ENCODE data around the gene FAM234B. TPM values are rescaled to one million over a fixed set of nuclear protein-coding genes. Genes with fewer than 3 reads are reported as not detected.

FAM234B gene
- total RNA-seq, 1 experiment from 2014 or later = 20.8 TPM

GRCh38 chr12:13120413-13120812 is 76.2 kb downstream of the FAM234B start:
- H3K23ac ChIP-seq (ENCODE audit: insufficient read length, low read depth, low read length) = no peak overlapping the region
- H3K4ac ChIP-seq (ENCODE audit: low read depth, low read length) = no peak overlapping the region
- no peak for DNase-seq
- H3K27me3 ChIP-seq (ENCODE audit: insufficient read depth, low read length) = no peaks in the 10 kb centered on the region
- peaks cover 8% of the 10 kb centered on the region for H3K4me1 ChIP-seq (ENCODE audit: insufficient read depth, low read length)
- H3K9me3 Mint-ChIP-seq = no peaks in the 10 kb centered on the region
- no peak overlapping the region for H2BK120ac ChIP-seq (ENCODE audit: low read depth, low read length, poor library complexity, severe bottlenecking)
- H3K18ac ChIP-seq (ENCODE audit: insufficient read length, low read depth, low read length) = no peak overlapping the region
- no peak overlapping the region for H2BK20ac ChIP-seq (ENCODE audit: low read depth, low read length, poor library complexity, severe bottlenecking)
- H4K8ac ChIP-seq (replicated peaks; ENCODE audit: insufficient read length, low read depth, low read length) = no peak overlapping the region
- H3K79me1 ChIP-seq (ENCODE audit: insufficient read depth, low read depth, low read length, poor library complexity, severe bottlenecking) = no peaks in the 10 kb centered on the region
- no CpG with 5 or more reads among the region's 3 CpGs for WGBS (ENCODE audit: extremely low coverage, insufficient read length, low lambda C conversion rate)
- H4K5ac ChIP-seq (ENCODE audit: insufficient read length, low read depth, low read length) = no peak overlapping the region
- no peak overlapping the region for H2BK15ac ChIP-seq (ENCODE audit: low read depth, low read length)
- H3K27ac Mint-ChIP-seq = no peak overlapping the region
- no peaks in the 10 kb centered on the region for H3K23me2 ChIP-seq (ENCODE audit: insufficient read length, low read depth, low read length, poor library complexity, severe bottlenecking)
- H3K27ac ChIP-seq (ENCODE audit: insufficient read length, low read depth, low read length) = no peak overlapping the region
- no peak overlapping the region for H3K14ac ChIP-seq (ENCODE audit: insufficient read depth, low read length)
- no peak overlapping the region for H4K91ac ChIP-seq (ENCODE audit: insufficient read length, low read depth, low read length)
- TF ChIP-seq CTCF (conservative IDR thresholded peaks at IDR 0.05) = no peak
- H4K20me1 ChIP-seq (ENCODE audit: control insufficient read depth, insufficient read depth, insufficient read length) = no peaks in the 10 kb centered on the region
- no peak overlapping the region for H3K9ac ChIP-seq (ENCODE audit: extremely low read depth, insufficient read length, low read length)
- no peaks in the 10 kb centered on the region for H3K79me2 ChIP-seq (ENCODE audit: insufficient read depth, low read length)
- H2AK5ac ChIP-seq (ENCODE audit: insufficient read length, low read length) = no peak overlapping the region
- H3K36me3 Mint-ChIP-seq (ENCODE audit: insufficient read depth in 1 of 3, low read depth in 3 of 3) = no peaks in the 10 kb centered on the region; a peak in 1 of 7 replicates
- no peak overlapping the region for H2BK12ac ChIP-seq (ENCODE audit: insufficient read length, low read depth, low read length)
- no peak overlapping the region for H3K4me3 Mint-ChIP-seq
- no peak overlapping the region for H2BK5ac ChIP-seq (ENCODE audit: insufficient read length, low read length)
- H3K56ac ChIP-seq (ENCODE audit: insufficient read length, low read depth, low read length) = no peak overlapping the region
- H3K4me2 ChIP-seq (ENCODE audit: insufficient read depth, insufficient read length, low read length) = no peak overlapping the region
- H2AFZ ChIP-seq (ENCODE audit: low read length) = no peak overlapping the region
- no peaks in the 10 kb centered on the region for H3K9me3 ChIP-seq (ENCODE audit: control insufficient read depth, low read depth, low read length)
- H3K4me1 Mint-ChIP-seq = peaks cover 32% of the 10 kb centered on the region in 2 experiments
- H3T11ph ChIP-seq (ENCODE audit: low read length) = no peak overlapping the region
- no peaks in the 10 kb centered on the region; the same call in 1 of the 2 replicates for H3K27me3 Mint-ChIP-seq (ENCODE audit: low read depth)
